GM21447 (cell line): Measurements from ENCODE around the gene RAVER1.
"Not testable (repeated sequence)": the region's sequence is repeated elsewhere in the genome, so short reads cannot be mapped to it uniquely, and the experiment has no call there.

Experiments used
- ATAC-seq: cut with Tn5 transposase; IDR thresholded peaks from one replicate; pipeline ENCODE4 v1.9.1; 2021; ENCODE audit not compliant: unreplicated experiment

RAVER1 gene

DNA sequence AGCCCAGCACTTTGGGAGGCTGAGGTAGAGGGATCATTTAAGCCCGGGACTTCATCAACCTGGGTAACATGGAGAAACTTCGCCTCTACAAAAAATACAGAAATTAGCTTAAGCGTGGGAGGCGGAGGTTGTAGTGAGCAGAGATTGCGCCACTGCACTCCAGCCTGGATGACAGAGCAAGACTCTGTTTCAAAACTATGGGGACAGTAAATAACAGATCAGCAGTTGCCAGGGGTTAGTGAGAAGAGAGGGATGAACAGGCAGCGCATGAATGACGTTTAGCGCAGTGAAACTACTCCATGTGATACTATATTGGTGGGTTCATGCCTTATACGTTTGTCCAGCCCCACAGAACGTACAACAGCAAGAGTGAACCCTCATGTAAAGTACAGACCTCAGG, 13.2 kb upstream of the RAVER1 start:
- ATAC-seq: no peak

- ATAC-seq: no peak
Observed at GRCh38 chr19:10344780-10345179, 11.5 kb upstream of the RAVER1 start.

DNA sequence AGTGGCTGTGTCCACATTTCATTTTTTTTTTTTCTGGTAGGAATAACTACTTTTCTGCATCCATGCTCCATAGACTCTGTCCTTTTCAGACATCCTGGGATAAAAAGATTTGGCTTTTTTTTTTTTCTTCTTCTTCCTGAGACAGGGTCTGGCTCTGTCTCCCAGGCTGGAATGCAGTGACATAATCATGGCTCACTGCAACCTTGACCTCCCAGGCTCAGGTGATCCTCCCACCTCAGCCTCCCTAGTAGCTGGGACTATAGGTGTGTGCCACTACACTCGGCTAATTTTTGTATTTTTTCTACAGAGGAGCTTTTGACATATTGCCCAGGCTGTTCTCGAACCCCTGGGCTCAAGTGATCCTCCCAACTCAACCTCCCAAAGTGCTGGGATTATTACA, 10.2 kb upstream of the RAVER1 start:
- no peak for ATAC-seq

- no peak for ATAC-seq
Observed at GRCh38 chr19:10339977-10340376, 6.6 kb upstream of the RAVER1 start.

- peak; percentile 63 for ATAC-seq
Observed at GRCh38 chr19:10339380-10339960, 6.1 kb upstream of the RAVER1 start, which contains the start of gene ICAM3. Gene ICAM3 (minus strand): TSS chr19:10339624. CDS start chr19:10339614, 10 bp downstream.

DNA sequence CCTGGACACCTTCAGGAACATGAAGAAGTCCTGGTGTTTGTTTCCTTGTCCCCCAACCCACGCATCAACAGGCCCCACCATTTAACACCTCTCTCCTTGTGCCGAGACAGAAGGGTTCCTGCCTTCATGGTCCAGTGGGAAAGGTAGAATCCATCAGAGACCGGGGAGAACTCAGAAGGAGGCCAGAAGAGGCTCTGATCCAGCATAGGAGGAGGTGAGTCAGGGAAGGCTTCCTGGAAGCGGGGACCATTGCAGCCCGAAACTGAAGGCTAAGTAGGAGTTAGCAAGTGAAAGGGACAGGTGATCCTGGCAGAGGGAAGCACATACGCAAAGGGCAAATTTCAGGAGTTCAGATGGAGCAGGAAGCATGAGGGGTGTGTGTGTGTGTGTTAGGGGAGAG, 5.6 kb upstream of the RAVER1 start:
- peak; percentile 12 for ATAC-seq

GRCh38 chr19:10336725-10337124, 3.4 kb upstream of the RAVER1 start:
- ATAC-seq: not testable (repeated sequence)

DNA sequence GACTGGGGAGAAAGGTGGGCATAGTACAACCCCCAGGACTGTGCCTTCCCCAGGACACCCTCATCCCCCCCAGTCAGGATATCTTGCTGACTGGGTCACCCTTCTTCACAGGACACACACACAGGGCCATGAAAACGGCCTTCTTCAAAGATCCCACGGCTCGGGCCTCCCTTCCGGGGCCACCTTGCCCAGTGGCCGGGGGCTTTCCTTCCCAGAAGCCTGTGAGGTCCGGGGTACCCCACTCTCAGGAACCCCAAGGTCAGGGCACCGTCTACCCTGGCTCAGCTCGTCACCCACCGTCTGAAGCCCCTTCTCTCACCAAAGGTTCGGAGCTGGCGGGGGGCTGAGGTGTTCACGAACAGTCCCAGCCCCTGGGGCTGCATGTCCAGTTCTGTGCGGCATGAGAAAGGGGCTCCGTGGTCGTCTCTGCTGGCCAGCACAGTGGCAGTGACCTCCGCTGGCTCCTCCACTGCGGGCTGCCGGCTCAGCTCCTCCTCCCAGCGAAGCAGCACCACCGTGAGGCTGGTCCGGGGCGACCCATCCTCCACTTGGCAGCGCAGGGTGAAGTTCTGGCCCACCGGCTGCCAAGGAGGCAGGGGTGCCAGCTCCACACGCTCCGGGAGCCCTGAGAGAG, 2.1 kb upstream of the RAVER1 start:
- no peak for ATAC-seq

GRCh38 chr19:10334588-10335351, 1.4 kb upstream of the RAVER1 start:
- no peak for ATAC-seq

- ATAC-seq: no peak
Observed at GRCh38 chr19:10333758-10334587, 644 bp upstream of the RAVER1 start.

- ATAC-seq: no peak
Observed at GRCh38 chr19:10332158-10332964, 968 bp downstream of the RAVER1 start.

DNA sequence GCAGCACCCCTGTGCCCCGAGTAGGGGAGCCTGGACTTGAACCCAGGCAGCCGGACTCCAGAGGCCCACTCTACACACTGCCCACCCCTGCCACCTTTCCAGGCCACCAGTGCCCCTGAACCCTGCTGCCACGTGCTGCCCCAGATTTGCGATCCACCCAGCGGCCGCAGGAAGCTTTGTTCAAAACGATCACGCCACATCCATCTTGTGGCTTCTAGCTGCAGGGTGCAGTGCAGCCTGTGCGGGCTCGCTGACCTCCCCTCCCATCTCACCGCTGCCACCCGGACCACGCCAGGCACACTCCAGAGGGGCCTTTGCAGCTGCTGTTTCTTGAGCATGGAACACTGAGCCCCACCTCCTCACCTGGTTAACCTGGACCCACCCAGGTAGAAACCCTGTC, 3.8 kb downstream of the RAVER1 start:
- no peak for ATAC-seq

- no peak for ATAC-seq
Observed at GRCh38 chr19:10328558-10329429, 4.5 kb downstream of the RAVER1 start.

DNA sequence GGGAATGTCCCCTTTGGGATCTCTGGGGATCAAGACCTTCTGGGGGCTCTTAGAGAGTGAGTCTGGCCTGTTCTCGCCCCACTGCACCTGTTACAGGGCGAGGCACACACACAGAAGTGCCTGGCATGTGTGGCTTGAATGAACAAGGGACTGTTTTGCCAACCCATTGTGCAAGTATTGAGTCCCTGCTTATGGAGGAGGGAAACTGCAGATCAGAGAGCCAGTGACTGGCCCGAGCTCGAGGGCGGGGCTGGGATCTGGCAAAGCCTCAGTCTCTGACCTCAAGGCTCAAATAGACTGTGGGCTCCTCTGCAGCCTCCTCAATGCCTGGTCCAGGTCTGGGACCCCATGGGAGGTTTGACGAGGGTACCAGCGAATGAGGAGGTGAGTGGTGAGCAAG, 5.5 kb downstream of the RAVER1 start:
- ATAC-seq: no peak

DNA sequence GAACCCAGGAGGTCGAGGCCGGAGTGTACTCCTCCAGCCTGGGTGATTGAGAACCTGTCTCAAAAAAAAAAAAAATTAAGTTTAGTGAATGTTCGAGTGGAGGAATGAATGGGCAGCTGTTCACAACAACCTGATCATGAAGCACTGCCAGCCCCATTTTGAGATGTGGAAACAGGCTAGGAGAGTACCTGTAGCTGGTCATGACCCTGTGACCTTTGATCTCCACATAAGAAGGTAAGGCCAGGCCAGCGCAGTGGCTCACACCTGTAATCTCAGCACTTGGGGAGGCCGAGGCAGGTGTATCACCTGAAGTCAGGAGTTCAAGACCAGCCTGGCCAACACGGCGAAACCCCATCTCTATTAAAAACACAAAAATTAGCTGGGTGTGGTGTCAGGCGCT, 7.6 kb downstream of the RAVER1 start:
- no peak for ATAC-seq

GRCh38 chr19:10321874-10322835, 11.2 kb downstream of the RAVER1 start:
- no peak for ATAC-seq

DNA sequence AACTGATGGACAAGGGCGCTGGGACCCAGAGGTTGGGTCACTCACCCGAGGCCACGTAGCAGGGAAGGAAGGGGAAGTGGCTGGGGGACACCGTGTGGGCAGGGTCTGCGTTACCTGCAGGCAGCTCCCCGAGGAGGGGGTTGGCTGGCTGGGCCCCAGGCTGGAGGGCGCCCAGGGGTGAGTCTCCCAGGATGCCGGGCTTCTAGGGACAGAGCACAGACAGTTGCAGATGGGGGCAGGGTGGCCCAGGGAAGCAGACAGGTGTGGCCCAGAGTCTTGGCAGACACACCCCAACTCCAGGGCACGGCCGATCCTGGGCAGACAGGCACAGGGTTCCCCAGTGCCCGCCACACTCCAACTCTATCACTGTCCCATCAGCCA, 11.9 kb downstream of the RAVER1 start:
- no peak for ATAC-seq

GRCh38 chr19:10320602-10321416, 12.5 kb downstream of the RAVER1 start:
- no peak for ATAC-seq
